Neural cell (in vitro differentiated cells): ENCODE results near the gene WDR37. TPM values are rescaled to one million over a fixed set of nuclear protein-coding genes. Genes with fewer than 3 reads are reported as not detected.

Source experiments
- polyA plus RNA-seq: library from polyadenylated mRNA; depleted of rRNA; stranded (reverse); fragments of >200 nt; gene quantifications from 2 replicates; pipeline ENCODE4 v1.2.3, GENCODE V29; 2014

The WDR37 gene
- polyA plus RNA-seq, 1 donor from 2014 or later, result 32.3 TPM

Other genes with a start within 250 kb of the WDR37 start
- gene LARP4B, start 124.7 kb upstream of the WDR37 start, polyA plus RNA-seq, result 14.2 and 15.7 TPM in 2 replicates
- 32.7 and 37.5 TPM in 2 replicates for gene GTPBP4, start 68.0 kb upstream of the WDR37 start, polyA plus RNA-seq
- 0.24 TPM in 1 of 2 replicates, not detected in the other for gene IDI2, start 30.5 kb upstream of the WDR37 start, polyA plus RNA-seq
- 276 and 307 TPM in 2 replicates for gene IDI1, start 7.3 kb upstream of the WDR37 start, polyA plus RNA-seq